ENCODE measurements around the gene OSBPL2. TPM values are rescaled to one million over a fixed set of nuclear protein-coding genes. Genes with fewer than 3 reads are reported as not detected.

The OSBPL2 gene
- total and polyA plus RNA-seq, 9 of the 15 experiments (the other 6 are each of a cell fraction or from before 2014, with no cell fraction given), result 2.5 to 25.6 (median 14.1) TPM

DNA sequence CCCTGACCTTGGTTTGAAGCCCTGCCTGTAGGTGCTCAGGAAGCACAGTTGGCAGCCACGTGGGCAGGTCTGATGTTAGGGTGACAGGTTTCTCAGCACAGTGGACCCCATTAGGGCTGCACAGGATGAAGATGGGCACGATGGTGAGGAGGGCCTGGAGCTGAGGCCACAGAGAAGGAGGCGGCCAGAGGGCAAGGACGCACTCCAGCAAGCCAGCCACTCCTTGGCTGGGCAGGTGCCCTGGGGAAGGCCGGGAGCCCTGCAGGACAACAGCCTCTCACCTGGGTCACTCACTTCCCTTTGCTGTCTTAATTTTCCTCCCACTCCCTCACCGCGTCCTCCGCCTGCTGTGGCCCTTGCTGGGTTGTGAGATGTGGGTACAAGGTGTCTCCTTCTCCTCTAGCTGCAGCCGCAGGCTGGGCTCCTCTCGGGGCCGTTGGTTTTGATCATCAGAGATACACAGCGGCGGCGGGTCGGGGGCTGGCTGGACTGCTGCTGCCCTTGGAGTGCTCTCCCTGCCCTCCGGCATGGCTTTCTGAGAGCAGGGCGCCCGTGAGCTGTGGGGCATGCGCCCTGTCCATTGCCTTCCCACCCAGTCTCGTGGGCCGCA, 5.7 kb downstream of the OSBPL2 start:
- Histone ChIP-seq H3K27ac (ENCODE audit: extremely low read depth, low read depth, low read length) (no peak overlapping the region), H4K20me1 (replicated peaks; ENCODE audit: control insufficient read depth, insufficient read depth, low read length) (peaks cover 66% of the 10 kb centered on the region)
- FAIRE-seq, result no peak

More for the DNA sequence above, 5.7 kb downstream of the OSBPL2 start:
- peaks cover 18% of the 10 kb centered on the region; the same call in 2 of the 3 replicates for H3K36me3 ChIP-seq (ENCODE audit: control insufficient read depth, insufficient read depth, low read length)
- intact Hi-C loops (cut with micrococcal nuclease) (no loop called here), in situ Hi-C loops (cut with MboI) (no loop called here)
- ChIA-PET CTCF (ENCODE audit: low intra/inter-chr PET ratio) (no interaction called here), POLR2A (interaction anchor here (0.5 to 0.6 kb wide), 3 partner anchors 9 to 139 kb away, joined by 3 to 4 read pairs (median 3); no protein-coding TSS in a partner anchor)
- no peak overlapping the region for H3K4me3 ChIP-seq
- H3K79me2 ChIP-seq (ENCODE audit: control insufficient read depth, insufficient read depth, low read length), result peaks cover 46% of the 10 kb centered on the region
- peak overlapping the region in 1 of 2 experiments; percentile 59; a peak in 1 of 4 replicates for H3K9ac ChIP-seq (ENCODE audit: insufficient read depth in 1 of 2, low read depth in 2 of 2, low read length in 2 of 2)
- H3K4me1 ChIP-seq (replicated peaks in 1 of 2; ENCODE audit: control insufficient read depth in 2 of 2, insufficient read depth in 2 of 2, low read length in 2 of 2), result peaks cover 2 to 43% of the 10 kb centered on the region in 2 experiments; a peak in 3 of 5 replicates
- no peaks in the 10 kb centered on the region for H3K9me1 ChIP-seq (ENCODE audit: control insufficient read depth, insufficient read depth, low read length)
- TF ChIP-seq, protein P1, sequence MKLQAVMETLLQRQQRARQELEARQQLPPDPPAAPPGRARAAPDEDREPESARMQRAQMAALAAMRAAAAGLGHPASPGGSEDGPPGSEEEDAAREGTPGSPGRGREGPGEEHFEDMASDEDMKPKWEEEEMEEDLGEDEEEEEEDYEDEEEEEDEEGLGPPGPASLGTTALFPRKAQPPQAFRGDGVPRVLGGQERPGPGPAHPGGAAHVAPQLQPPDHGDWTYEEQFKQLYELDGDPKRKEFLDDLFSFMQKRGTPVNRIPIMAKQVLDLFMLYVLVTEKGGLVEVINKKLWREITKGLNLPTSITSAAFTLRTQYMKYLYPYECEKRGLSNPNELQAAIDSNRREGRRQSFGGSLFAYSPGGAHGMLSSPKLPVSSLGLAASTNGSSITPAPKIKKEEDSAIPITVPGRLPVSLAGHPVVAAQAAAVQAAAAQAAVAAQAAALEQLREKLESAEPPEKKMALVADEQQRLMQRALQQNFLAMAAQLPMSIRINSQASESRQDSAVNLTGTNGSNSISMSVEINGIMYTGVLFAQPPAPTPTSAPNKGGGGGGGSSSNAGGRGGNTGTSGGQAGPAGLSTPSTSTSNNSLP (IDR thresholded peaks at IDR 0.05; ENCODE audit: borderline replicate concordance, low read depth, low read length), result no peak
- TF ChIP-seq ASH1L (IDR thresholded peaks at IDR 0.05; ENCODE audit: borderline replicate concordance, low read depth, partially characterized antibody), result no peak
- TF ChIP-seq RFX5 (IDR thresholded peaks at IDR 0.05; ENCODE audit: low read depth, low read length), result no peak
- TF ChIP-seq RBFOX2 (IDR thresholded peaks at IDR 0.05; ENCODE audit: low read depth, low read length), result peak; percentile 24; the same call in 1 of the 2 replicates
- no peak for TF ChIP-seq KLF6 (CRISPR knock-in tag; IDR thresholded peaks at IDR 0.05; ENCODE audit: borderline replicate concordance)
- no peak overlapping the region for H3K4me2 ChIP-seq (ENCODE audit: insufficient read depth, low read length)
- no peak for DNase-seq (ENCODE audit: extremely low read depth in 1 of 4, low spot score in 3 of 4)
- no peak overlapping the region for H2AFZ ChIP-seq (ENCODE audit: low read depth, low read length)
- no peak for ATAC-seq
- WGBS (ENCODE audit: insufficient coverage, low coverage, missing lambda C conversion rate), result 79% methylated on average over 15 of the region's 21 CpGs
- BruUV-seq (replicated peaks), result no TSS peak
- no peaks in the 10 kb centered on the region for H3K27me3 ChIP-seq (ENCODE audit: control insufficient read depth in 2 of 2, insufficient read depth in 2 of 2, low read length in 2 of 2)
- no peaks in the 10 kb centered on the region for H3K9me3 ChIP-seq (replicated peaks; ENCODE audit: control insufficient read depth, insufficient read depth, low read depth, low read length)

Data from K562 (cell line).